ENCODE data around the gene C1QTNF4.

The C1QTNF4 gene

DNA sequence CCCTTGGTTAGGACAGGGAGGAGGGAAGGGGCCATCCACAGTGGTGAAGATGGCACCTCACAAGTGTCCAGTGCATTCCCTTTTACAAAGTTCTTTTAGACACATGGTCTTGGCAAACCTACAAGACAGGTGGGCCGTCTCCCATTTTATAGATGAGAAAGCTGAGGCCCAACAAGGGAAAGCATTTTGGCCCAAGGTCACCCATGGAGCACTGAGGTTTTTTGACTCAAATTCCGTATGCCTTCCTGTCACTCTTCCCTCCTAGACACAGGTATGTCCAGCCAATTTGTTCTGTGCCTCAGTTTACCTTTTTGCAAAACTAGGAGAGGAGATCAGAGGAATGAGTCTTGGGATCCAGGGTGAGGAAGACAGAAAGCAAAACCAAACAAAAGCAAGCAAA is 1.2 kb downstream of the C1QTNF4 start:
- DNase-seq = no peak

DNA sequence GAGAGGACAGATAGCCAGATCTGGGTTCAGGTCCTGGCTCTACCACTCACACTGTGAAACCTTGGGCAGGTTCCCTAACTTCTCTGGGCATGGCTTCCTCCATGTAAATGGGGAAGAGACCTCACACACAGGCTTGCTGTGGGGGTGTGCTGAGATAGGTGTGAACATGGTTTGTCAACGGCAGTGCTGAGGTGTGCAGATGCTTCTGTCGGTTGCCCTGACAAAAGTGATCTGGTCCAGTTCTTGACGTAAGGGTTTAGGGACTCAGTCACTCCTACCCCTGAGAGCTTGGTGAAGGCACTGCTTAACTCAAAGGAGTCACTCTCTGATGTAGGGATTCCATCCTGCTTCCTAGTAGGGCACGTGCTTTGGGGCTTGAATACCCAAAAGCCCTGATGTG is 2.0 kb downstream of the C1QTNF4 start:
- DNase-seq = no peak

DNA sequence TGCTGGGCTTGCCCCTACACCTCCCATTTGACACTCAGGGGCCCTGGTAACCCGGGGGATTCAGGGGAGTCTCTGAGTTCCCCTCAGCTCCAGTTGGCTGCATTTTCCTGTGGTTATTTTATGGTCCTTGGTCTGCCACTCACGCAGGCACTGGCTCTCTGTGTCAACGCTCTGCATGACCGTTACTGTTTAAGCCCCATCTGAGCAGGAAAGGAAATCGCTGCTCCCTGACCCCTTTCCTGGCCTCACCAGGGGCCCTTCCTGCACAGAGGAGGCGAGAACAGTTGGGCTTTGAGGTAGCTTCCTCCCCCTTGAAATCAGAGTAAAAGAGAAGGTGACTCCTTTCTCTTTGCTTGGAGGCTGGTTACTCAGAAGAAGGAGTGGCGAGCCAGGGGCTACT is 2.4 kb downstream of the C1QTNF4 start:
- no peak for DNase-seq

DNA sequence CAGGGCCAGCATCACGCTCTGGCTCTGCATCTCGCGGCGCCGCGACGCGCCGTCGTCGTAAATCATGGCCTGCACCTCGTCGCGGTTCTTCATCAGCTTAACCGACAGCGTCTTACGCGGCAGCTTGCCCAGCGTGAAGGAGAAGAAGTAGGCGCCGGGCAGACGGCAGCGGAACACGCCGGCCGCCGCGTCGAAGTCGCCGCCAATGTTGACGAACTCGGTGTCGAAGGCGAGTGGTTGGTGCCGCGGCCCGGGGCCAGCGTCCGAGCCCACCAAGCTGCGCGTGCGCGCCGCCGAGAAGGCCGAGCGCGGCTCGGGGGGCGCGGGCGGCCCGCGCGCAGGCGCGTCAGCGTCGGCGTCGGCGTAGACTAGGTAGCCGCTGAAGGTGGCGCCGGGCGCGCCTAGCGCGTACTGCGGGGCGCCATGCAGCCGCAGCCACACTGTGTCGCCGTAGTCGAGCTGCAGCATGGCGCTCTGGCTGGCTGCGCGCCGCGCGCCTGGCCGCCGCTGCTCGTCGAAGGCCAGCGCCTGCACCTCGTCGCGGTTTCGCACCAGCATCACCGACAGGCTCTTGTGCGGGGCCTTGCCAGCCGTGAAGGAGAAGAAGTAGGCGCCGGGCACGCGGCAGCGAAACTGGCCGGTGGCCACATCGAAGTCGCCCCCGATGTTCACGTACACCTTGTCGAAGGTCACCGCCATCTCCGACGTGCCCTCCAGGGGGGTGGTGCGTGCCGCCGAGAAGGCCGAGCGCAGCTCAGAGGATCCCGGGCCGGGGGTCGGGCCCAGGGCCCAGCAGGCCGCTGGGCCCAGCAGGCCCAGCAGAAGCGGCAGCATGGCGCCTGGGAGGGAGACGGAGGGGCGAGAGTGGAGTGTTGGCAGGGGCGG is 4.0 kb downstream of the C1QTNF4 start:
- DNase-seq = no peak

DNA sequence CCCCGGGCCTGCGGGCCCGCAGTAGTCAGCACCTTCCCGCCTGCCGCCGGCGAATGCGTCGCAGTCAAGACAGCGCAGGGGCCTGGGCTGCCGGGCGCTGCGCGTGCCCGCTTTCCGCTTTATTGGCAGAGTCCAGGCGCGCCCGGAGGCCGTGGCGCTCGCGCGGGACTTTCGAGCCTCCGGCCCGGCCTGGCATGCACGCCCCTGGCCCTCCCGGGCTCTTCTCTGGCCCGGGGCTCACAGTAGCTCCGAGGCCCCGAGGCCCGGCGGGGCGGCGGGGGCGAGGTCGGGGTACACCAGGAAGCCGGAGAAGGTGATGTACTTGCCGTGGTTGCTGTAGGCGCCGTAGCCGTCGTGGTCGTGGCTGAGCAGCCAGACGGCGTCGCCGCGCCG is 4.6 kb downstream of the C1QTNF4 start:
- DNase-seq = no peak

DNA sequence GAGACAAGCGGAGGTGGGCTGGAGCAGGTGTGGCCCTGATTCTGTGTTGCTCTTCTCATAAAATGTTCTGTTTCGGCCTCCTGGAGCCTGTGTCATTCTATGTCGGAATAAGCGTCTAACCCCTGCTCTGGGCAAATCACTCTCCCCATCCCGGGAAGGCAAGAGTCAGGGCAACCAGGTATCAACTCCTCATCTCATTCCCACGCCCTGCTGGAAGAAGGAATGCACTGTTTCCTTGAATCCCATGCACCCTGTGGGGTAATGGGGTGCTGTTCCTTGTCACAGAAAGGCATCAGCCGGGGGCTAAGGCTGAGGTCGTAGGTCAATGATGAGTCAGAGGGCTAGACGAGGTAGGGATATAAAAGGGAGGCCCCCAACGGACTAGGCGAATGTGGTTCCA is 5.1 kb downstream of the C1QTNF4 start:
- no peak for DNase-seq

DNA sequence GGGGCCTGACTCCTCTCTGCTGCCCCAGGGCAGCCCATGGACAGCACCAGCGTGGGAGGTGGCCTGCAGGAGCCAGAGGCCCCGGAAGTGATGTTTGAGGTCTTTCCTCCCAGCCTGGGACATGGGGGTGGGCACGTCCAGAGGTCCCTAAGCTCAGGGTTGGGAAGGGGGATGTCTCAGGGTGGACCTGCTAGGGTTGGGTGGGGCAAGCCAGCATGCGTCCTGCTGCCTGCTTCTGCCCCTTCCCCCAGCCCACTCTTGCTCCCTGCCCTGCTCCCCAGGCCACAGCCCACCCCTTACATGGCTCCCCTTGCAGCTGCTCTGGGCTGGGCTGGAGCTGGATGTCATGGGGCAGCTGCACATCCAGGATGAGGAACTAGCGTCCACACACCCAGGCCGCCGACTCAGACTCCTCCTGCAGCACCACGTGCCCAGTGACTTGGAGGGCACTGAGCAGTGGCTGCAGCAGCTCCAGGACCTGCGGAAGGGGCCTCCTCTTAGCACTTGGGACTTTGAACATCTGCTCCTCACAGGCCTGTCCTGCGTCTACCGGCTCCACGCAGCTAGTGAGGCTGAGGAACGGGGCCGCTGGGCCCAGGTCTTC is 6.4 kb downstream of the C1QTNF4 start:
- DNase-seq = no peak

DNA sequence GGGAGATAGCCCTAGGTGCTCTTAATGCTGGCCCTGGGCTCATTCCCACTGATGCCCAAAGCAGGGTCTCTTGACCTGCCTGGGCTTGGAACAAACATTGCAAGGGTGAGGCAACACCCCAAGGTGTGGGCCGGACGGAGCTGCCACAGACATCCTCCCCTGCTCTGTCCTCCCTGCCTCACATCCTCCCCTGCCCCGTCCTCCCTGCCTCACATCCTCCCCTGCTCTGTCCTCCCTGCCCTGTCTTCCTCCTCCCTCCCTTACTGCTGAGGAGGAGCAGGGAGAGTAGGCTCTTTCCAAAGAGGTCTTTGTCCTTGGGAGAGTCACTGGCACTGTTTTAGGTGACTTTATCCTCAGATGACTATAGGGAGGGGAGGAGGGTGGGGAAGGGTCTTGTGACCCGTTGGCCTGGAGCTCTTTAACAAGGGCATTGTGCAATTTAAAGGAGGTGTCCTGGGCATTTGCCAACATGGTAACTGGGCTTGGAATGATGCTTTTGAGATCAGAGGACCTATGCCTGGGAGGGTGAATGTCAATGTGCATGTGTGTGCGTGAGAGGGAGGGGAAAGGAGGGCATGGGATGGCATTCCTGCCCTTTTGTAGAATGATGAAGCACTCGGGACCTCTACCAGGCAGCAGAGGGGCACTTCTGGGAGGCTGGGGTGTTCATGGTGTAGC is 7.0 kb downstream of the C1QTNF4 start:
- no peak for DNase-seq

DNA sequence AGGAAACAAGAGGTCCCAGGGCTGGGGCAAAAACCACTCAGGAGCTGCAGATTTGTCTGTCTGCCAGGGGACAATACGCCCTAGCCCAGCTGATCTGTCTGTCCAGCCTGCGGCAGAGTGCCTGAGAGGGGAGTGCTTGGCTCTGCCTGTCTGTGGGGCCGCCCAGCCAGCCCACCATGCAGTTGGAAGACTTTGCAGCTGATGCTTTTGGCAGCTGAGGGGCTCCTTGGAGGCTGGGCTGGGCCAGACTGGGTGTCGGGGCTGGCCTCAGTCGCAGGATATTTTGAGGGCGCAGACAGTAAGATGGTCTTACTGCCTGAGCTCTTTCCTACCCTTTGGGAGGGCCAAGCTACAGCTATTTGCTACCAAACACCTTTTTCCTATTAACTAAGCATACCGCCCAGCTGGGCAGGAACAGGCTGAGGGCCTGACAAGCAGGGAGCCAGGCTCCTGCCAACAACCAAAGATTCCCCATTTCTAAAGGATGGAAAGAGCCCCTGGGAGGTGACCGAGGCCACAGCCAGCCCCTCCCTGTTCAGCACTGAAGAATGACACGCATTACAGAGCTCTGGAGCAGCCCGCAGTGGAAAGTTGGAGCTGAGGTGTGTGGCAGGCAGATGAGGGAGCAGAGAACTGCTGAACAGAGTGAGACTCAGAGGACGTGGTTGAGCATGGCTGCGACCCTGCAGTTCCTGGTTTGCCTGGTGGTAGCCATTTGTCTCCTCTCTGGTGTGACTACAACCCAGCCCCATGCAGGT is 7.9 kb downstream of the C1QTNF4 start, which contains the start of gene FAM180B:
TSS of gene FAM180B (plus strand) at position 581 of the 758 bp plus-strand sequence. CDS start at position 672, 91 bp downstream.
- DNase-seq = no peak

DNA sequence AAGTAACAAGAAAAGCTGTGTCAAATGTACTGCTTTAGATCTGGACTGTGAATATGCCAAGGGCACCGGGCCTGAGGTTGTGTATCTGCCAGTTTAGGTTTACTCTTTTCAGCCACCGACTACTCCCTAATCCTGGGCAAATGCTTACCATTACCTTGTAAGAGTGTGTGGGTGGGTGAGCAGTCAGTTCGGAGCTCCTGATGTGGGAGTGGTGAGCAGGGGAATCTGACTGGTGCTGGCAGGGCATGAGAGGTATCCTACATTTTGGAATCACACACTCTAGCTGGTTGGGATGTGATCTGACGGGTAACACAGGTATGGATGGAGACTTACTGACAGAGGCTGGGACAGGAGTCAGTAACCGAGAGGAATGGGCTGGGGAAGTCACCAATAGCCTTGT is 10.4 kb downstream of the C1QTNF4 start:
- DNase-seq = no peak

DNA sequence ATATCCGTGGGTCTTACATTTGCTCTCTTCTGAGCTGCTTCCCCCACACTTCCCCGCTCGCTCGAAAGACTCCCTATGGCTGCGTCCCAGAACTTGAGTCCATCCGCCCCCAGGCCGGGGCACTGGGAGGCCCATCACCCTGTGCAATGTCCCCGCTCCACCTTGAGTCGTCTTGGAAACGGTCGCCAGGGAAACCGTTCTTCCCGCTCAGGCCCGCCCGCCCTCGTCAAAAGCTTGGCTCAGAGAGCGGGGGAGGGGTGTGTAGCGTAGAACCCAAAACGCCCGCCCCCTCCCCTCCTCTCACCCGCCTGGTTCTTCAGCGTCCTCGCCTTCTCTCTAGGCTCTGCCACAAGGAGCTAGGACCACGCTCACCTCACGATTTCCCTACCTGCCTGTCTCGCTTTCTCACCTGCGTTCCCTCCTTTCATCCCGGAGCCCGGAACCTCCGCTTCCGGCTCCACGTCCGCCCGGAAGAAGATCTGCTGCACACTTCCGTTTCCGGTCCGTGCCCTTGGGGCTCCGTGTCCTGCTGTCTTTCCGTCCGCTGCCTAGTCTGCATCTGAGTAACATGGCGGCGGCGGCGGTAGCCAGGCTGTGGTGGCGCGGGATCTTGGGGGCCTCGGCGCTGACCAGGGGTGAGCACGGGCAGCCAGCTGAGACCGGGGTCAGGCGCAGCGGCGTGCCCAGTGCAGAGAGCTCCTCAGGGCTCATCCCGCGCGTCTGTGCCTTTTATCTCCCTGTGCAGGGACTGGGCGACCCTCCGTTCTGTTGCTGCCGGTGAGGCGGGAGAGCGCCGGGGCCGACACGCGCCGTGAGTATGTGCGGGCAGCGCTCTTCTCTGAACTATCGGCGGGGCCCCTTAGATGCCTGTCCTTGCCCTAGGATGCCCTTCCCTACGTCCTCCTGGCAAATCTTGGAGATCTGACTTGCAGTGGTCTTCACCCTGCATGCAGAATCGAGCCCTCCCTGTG is 15.4 kb downstream of the C1QTNF4 start, which contains the start of the genes KBTBD4 and NDUFS3:
TSS of gene KBTBD4 (minus strand) at position 447 of the 971 bp plus-strand sequence. CDS start at position 428, 19 bp downstream.
TSS of gene NDUFS3 (plus strand) at position 551 of the 971 bp plus-strand sequence. CDS start at position 569, 18 bp downstream.
- DNase-seq = peak; percentile 61

DNA sequence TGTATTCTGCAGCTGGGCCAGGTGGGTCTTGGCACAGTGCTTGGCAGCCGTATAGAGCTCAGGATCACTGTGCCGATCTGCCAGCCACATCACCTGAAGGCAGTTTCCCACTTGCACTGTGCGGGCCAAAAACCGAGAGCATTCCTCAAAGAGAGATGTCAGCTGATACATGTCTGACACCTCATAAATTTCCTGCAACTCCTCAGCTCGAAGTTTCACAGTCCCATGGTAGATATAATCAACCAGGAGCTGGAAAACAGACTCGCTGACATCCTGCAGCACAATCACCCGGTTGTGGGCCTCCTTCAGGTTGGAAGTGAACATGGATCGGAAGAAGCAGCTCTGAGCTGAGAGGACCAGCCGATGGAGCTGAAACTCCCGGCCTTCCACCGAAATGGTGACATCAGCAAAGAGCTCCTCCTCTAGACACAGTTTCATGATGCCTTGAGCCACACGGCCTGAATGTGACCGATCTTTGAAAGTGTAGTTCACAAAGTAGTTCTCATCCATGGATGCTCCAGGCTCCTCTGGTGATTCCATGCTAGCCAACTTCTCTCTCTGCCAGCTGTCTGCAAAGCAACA is 16.7 kb downstream of the C1QTNF4 start:
- DNase-seq = no peak

DNA sequence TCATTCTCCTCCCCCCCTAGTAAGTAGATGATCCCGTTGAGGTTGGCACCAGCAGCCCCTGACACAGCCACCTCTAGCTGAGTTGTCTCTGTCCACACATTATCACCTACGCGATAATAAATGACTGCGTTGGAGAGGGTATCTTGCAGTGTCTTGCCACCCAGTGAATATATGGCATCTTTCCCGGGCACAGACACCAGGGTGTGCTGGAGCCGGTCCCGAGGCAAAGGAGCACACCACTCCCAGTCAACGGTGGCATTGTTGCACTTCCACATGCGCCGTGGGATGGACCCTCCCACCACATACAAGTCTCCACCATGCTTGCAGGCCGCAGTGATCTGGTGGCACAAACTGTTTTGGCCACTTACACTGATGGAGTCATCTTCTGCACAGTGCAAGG is 20.9 kb downstream of the C1QTNF4 start:
- no peak for DNase-seq

DNA sequence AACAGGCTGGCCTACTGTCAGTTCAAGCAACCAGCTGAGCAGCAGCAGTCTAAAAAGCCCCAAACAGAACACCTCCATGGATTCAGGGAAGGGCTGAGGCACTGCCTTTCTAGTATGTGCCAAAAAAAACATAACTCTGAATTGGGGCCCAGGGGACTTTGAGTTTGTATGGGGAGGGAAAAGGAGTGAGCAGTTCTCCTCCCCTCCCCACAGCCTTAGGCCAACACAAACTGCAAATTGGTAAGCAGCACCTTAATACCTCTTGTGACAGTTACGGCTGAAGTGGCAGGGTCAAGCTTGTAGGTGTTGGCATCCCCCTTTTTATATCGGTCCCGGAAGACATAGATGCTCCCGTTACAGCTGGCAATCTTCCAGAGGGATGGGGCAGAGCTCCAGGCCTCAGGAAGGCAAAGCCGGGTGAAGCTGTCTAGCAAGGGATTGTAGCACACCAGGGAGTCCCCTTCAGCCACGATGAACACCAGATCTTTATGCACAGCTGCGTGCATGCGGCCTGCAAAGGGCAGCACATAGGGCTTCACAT is 21.4 kb downstream of the C1QTNF4 start:
- DNase-seq = no peak

DNA sequence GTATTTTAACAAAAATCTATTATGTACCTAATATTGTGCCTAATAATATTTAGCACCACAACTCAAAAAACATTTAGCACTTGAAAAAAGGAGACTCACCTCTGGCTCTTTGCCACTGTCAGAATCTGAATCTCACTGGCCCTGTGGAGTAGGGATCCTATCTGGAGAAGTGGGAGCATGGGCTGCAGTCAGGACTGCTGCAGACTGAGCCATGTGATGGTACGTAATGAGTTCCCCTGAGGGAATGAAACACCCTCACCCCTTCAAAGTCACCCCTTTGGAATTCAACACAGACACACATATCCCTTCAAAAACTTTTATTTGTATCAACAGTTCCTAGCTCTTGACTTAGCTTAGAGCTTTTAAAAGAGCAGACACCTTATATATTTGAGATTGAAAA is 22.3 kb downstream of the C1QTNF4 start:
- no peak for DNase-seq

DNA sequence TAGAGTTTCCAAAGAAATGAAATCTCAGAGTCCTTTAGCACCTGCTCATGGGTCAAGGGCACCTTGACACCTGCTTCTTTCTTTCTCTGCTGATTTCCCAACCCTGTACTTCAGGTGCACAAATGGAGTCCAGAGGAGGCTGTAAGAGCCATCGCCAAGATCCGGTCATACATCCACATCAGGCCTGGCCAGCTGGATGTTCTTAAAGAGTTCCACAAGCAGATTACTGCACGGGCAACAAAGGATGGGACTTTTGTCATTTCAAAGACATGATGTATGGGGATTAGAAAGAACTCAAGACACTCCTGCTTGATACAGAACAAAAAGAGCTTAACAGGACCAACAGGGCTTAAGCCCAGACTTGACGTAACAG is 22.9 kb downstream of the C1QTNF4 start:
- DNase-seq = no peak

DNA sequence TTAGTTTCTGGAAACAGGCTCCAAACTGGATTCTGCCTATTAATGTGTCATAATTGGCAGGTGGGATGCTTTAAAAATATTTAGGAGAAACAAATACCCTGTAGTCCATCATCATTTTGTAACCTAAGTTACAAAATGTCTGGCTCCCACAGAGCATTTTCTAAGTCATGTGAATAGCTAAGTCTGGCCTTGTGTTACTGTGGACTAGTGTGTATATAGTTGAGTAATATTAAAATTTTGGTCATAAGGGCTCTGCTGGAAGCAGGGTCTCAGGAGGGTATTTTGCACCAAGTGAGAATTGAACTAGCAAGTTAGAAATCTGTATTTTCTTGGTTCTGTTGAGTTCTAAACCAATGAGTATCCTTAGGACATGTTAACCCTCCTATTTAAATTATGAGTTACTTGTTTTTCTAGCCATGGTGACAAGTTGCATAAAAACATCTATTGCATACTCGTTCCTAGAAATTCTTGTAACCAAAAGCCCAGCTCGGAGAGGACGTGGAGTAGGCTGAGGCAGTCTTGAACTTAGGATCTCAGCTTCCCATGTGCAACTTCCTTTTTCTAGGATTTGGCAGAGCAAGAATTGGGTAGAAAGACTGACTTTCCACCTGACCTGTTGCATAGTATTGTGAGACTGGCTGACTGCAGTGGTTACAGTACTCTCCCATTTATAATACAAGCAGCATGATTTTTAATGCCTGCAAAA is 23.4 kb downstream of the C1QTNF4 start:
- no peak for DNase-seq

DNA sequence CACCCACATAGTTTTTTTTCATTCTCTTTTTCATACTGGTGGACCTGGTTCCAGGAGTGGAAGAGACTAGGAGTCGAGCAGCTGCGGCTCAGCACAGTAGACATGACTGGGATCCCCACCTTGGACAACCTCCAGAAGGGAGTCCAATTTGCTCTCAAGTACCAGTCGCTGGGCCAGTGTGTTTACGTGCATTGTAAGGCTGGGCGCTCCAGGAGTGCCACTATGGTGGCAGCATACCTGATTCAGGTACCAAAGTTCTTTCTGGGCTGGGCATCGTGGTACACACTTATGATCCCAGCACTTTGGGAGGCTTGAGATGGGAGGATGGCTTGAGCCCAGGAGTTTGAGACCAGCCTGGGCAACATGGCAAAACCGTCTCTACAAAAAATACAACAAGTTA is 24.6 kb downstream of the C1QTNF4 start:
- no peak for DNase-seq

DNA sequence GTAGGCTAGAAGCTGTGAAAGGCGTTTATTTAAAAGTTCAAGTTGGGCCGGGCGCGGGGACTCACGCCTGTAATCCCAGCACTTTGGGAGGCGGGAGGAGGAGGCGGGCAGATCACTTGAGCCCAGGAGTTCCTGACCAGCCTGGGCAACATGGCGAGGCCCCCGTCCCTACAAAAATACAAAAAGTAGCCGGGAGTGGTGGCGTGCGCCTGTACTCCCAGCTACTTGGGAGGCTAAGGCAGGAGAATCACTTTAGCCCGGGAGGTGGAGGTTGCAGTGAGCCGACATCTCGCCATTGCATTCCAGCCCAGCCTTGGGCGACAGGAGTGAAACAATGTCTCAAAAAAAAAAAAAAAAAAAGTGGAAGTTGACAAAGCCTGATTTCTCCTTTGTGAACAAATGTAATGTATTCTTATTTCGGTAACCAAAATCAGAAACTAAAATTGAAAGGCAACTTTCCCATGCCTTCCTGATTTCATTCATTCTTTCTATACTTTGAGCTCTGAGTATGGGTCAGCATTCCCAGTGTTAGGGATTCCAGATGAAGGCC is 28.0 kb downstream of the C1QTNF4 start:
- DNase-seq = no peak

All from NCI-H1694 (cell line).